Astrocyte of the cerebellum (primary cell): ENCODE measurements around the gene GON4L.
A peak's percentile ranks its signal among the peaks of the same experiment; 100 is the strongest.
"Not testable (repeated sequence)": the region's sequence is repeated elsewhere in the genome, so short reads cannot be mapped to it uniquely, and the experiment has no call there.

Experiments
- DNase-seq: peaks from one replicate; pipeline ENCODE4 v3.0.0-alpha.2; 2011; ENCODE audit warnings: low read depth
- H3K4me3 ChIP-seq: 2 replicates; pipeline ENCODE4 v1.5.1; 2011; ENCODE audit warnings: mild to moderate bottlenecking, low read depth, low read length, moderate library complexity
- in situ Hi-C: cut with HindIII; loops from 2 replicates; pipeline ENCODE4 v1.10.0; 2017; ENCODE audit warnings: low sequenced_read_pairs
- TF ChIP-seq, protein P1 (sequence below): IDR thresholded peaks from 2 replicates; pipeline ENCODE4 v1.5.1; 2012; ENCODE audit warnings: low read length, low read depth, moderate library complexity, mild to moderate bottlenecking; ENCODE audit errors: missing control alignments

Gene GON4L

DNA sequence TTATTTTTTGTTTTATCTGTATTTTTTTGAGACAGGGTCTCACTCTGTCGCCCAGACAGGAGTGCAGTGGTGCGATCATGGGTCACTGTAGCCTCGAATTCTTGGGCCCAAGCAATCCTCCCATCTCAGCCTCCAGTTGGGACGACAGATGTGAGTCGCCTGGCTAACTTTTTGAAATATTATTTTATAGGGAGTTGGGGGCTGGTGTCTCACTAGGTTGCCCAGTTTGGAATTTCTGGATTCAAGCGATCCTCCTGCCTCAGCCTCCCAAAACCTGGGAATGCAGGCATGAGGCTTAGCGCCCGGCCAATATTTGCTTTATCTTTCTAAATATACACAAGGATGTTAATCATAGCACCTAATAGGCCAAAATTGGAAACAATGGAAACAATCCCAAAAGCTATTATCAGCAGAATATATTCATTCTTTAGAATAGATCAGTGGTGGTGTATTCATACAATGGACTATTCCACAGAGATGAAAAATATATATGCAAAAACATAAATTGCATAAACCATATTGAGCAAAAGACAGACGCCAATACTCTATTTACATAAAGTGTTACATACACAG lies 112.2 kb downstream of the GON4L start:
- H3K4me3 ChIP-seq, result peak overlapping the region; percentile 48
- in situ Hi-C loops, result no loop called here
- no peak for DNase-seq
- TF ChIP-seq, protein P1, sequence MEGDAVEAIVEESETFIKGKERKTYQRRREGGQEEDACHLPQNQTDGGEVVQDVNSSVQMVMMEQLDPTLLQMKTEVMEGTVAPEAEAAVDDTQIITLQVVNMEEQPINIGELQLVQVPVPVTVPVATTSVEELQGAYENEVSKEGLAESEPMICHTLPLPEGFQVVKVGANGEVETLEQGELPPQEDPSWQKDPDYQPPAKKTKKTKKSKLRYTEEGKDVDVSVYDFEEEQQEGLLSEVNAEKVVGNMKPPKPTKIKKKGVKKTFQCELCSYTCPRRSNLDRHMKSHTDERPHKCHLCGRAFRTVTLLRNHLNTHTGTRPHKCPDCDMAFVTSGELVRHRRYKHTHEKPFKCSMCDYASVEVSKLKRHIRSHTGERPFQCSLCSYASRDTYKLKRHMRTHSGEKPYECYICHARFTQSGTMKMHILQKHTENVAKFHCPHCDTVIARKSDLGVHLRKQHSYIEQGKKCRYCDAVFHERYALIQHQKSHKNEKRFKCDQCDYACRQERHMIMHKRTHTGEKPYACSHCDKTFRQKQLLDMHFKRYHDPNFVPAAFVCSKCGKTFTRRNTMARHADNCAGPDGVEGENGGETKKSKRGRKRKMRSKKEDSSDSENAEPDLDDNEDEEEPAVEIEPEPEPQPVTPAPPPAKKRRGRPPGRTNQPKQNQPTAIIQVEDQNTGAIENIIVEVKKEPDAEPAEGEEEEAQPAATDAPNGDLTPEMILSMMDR, result no peak

DNA sequence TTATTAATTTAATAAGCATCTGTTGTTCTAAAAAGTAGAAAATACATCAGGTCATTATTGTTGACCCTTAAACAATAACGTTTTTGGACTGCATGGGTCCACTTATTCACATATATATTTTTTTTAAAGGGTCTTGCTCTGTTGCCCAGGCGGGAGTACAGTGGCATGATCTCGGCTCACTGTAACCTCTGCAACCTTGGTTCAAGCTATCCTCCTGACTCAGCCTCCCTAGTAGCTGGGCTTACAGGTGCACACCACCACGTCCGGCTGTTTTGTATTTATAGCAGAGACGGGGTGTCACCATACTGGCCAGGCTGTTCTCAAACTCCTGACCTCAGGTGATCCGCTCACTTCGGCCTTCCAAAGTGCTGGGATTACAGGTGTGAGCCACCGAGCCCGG lies 115.1 kb downstream of the GON4L start:
- H3K4me3 ChIP-seq, result no peak overlapping the region
- TF ChIP-seq, protein P1, result no peak
- no peak for DNase-seq
- in situ Hi-C loops, result no loop called here

DNA sequence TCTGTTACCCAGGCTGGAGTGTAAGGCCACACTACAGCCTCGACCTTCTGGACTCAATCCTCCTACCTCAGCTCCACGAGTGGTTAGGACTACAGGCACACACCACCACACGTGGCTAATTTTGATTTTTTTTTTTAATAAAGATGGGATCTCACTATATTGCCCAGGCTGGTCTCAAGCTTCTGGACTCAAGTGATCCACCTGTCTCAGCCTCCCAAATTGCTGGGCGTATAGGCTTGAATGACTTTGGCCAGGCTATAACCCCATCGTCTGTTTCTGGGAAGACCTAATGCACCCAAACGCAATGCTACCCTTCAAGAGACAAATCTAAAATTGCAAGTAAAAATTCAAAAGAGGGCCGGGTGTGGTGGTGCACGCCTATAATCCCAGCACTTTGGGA lies 116.0 kb downstream of the GON4L start:
- in situ Hi-C loops, result no loop called here
- no peak overlapping the region for H3K4me3 ChIP-seq
- DNase-seq, result no peak
- TF ChIP-seq, protein P1, result no peak

DNA sequence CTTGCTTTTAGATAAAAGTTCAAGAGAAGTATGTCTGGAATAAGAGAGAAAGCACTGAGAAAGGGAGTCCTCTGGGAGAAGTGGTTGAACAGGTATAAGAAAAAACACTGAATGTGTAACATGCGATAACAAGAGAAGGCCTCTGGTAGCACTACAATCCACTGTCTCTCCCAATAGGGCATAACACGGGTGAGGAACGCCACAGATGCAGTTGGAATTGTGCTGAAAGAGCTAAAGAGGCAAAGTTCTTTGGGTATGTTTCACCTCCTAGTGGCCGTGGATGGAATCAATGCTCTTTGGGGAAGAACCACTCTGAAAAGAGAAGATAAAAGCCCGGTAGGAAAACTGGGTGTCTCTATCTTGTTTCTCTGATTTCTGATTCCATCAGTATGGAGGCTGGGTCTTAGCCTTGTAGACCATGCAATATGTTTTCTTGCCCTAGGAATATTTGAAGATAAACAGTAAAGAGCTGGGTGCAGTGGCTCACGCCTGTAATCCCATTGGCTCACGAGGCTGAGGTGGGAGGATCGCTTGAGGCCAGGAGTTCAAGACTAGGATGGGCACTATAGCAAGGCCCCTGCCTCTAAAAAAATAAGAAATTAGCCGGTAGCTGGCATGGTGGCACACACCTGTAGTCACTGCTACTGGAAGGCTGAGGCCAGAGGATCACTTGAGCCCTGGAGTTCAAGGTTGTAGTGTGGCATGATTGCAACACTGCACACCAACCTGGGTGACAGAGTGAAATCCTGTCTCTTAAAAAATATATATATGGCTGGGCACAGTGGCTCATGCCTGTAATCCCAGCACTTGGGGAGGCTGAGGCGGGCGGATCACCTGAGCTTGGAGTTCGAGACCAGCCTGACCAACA lies 127.7 kb downstream of the GON4L start:
- in situ Hi-C loops, result no loop called here
- DNase-seq, result peak; percentile 73
- no peak overlapping the region for H3K4me3 ChIP-seq
- TF ChIP-seq, protein P1, result peak; percentile 80

DNA sequence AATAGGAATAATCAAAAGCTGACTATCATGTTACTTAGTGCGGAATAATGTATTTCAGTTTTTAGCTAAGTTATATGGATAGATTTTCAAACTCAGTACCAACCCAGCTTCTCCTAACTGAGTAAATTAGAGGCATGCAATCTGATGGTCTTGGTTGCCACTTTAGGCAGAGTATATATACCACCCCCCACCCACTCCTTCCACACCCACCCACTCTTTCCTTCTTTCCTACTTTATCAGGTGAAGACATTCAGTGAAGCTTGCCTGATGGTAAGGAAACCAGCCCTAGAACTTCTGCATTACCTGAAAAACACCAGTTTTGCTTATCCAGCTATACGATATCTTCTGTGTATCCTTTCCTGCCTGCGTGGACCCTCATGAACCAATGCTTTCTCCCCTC lies 131.9 kb downstream of the GON4L start:
- in situ Hi-C loops, result no loop called here
- DNase-seq, result no peak
- TF ChIP-seq, protein P1, result no peak
- no peak overlapping the region for H3K4me3 ChIP-seq

DNA sequence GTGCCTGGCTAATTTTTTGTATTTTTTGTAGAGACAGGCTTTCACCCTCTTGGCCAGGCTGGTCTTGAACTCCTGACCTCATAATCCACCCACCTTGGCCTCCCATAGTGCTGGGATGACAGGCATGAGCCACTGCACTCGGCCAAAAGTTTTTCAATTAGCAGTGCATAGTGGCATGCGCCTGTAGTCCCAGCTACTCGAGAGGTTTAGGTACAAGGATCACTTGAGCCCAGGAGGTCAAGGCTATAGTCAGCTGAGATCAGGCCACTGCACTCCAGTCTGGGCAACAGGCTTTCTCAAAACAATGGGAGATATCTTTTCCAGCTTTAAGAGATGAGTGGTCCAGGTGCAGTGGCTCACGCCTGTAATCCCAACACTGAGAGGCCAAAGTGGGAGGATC lies 137.3 kb downstream of the GON4L start:
- no peak for DNase-seq
- TF ChIP-seq, protein P1, result no peak
- H3K4me3 ChIP-seq, result no peak overlapping the region
- in situ Hi-C loops, result no loop called here

DNA sequence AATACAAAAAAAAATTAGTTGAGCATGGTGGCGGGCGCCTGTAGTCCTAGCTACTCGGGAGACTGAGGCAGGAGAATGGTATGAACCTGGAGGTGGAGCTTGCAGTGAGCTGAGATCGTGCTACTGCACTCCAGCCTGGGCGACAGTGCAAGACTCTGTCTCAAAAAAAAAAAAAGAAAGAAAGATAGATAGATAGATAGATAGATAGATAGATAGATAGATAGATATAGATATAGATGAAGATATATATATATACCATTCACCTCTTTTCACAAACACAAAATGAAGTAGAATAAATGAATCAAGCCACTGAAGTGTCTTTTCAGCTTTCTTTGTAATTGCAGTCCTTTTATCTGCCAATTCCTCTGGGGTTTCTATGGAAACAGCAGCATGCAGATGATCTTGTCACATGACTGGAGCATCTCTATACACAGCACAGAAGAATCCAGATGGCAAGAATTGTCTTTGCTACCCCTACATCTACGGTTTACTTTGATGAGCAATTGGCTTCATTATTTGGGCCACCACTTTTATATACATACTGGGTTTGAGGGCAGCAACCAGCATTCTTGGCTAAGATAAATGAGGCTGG lies 138.4 kb downstream of the GON4L start:
- in situ Hi-C loops, DNase-seq, H3K4me3 ChIP-seq: not testable (repeated sequence)
